HG02870 (cell line): ENCODE results near the gene SRSF9.

ENCODE experiments used
- ATAC-seq: cut with Tn5 transposase; IDR thresholded peaks from one replicate; pipeline ENCODE4 v1.9.1; 2021; ENCODE audit warnings: mild to moderate bottlenecking, moderate library complexity; ENCODE audit not compliant: unreplicated experiment

SRSF9 gene

DNA sequence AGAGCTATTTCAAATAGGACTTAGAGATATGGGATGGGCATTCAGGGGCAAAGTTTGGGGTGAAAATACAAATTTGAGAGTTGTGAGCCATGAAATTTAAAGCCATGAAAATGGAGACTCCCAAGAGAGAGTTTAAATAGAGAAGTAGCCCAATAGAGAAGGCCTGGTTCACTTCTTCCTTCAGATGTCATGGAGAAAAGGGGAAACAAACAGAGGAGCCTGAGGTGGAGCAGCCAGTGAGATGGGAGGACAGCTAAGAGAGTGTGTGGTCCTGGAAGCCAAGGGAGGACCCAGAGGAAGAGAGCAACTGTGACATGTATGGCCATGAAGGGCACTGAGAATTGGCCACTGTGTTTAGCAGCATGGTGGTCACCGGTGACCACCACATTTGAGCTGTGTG is 14.1 kb upstream of the SRSF9 start:
- ATAC-seq, result no peak

DNA sequence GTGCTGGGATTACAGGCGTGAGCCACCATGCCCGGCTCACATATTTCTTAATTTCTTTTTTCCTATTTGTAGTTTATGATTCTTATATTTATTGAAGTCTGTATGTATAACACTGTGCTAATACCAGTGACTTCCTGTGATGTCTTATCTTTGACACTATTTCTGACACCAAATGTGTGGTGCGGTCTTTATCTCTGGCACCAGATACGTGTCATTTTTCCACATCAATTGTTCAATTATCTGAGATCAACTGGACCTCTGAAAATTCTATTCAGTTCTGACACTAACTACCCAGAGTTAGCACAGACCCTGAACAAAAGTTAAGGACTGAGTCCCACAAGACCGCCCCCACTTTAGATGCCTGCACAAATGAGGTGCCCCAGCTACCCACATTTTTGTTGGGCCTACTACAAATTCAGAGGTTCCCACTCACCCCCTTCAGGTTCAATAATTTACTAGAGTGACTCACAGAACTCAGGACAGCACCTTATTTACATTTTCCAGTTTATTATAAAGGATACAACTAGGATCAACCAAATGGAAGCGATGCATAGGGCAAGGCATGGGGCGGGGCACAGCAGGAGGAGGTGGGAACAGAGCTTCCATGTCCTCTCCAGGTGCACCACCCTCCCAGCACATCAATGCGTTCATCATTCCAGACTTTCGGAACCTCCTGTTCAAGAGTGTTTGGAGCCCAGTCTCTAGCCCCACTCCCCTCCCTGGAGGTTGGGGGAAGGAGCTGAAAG is 11.6 kb upstream of the SRSF9 start:
- no peak for ATAC-seq

- ATAC-seq, result no peak
Measured at GRCh38 chr12:120480211-120480610, 10.7 kb upstream of the SRSF9 start.

- no peak for ATAC-seq
Measured at GRCh38 chr12:120479458-120479857, 9.9 kb upstream of the SRSF9 start.

GRCh38 chr12:120475643-120476042 is 6.1 kb upstream of the SRSF9 start:
- no peak for ATAC-seq

DNA sequence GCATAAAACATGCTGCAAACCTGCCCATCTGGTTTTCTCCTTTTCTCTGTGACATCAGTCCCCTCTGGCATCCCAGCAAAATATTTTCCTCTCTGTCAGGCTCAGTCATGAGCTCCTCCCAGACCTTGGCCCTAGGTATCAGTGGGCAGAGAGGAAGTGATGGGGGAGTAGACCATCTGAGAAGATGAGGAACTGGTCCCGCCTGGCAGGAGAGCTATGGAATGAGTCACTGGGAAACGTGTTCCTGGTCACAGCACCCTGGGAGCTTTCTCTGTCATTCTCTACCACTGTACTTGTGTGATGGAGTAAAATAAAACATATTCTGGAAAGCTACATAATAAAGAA is 5.0 kb upstream of the SRSF9 start:
- no peak for ATAC-seq

DNA sequence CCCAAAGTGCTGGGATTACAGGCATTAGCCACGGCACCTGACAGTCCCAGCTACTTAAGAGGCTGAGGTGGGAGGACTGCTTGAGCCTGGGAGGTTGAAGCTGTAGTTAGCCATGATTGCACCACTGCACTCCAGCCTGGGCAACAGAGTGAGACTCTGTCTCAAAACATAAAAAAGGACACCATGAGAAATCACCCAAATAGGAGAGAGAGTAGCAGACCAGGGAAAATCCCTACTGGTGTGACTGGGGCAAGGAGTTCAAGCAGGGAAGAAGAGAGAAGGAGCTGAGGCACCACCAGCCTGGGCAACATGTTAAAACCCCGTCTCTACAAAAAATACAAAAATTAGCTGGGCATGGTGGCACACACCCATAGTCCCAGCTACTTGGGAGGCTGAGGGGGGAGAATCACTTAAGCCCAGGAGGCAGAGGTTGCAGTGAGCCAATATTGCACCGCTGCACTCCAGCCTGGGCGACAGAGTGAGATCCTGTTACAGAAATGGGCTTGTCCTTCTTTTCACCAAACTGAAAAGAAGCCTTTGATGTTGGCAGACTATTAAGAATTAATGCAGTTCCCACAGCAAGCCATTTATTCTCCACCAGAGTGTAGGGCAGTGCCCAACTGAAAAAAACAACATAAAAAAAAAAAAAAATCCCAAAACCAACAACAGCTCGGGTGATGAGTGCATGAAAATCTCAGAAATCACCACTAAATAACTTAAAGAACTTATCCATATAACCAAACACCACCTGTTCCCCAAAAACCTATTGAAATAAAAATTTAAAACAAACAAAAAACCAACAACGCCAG is 4.5 kb upstream of the SRSF9 start:
- no peak for ATAC-seq

DNA sequence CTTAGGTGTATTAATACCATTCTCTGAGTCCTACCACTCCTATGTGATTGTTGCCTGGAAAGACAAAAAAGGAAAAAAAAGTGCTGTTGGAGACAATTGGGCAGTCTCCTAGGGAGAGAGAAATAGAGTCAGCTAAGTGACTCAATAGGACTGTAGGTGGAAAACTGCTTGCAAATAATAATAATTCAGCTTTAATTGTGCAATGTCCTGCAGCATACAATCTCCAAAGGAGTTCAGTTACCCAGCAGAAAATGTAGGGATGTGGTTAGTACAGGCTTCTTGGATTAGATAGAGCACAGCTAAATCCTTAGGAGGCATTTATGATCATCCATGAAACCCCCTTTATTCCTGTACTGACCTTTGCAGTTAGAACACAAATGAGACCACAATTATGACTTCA is 3.0 kb upstream of the SRSF9 start:
- ATAC-seq, result no peak

- ATAC-seq, result peak; percentile 24
Measured at GRCh38 chr12:120470150-120470784, 719 bp upstream of the SRSF9 start.

GRCh38 chr12:120468821-120469449 is 613 bp downstream of the SRSF9 start:
- peak; percentile 15 for ATAC-seq

- no peak for ATAC-seq
Measured at GRCh38 chr12:120468325-120468820, 1.2 kb downstream of the SRSF9 start.

GRCh38 chr12:120467439-120467838 is 2.1 kb downstream of the SRSF9 start:
- ATAC-seq, result no peak

DNA sequence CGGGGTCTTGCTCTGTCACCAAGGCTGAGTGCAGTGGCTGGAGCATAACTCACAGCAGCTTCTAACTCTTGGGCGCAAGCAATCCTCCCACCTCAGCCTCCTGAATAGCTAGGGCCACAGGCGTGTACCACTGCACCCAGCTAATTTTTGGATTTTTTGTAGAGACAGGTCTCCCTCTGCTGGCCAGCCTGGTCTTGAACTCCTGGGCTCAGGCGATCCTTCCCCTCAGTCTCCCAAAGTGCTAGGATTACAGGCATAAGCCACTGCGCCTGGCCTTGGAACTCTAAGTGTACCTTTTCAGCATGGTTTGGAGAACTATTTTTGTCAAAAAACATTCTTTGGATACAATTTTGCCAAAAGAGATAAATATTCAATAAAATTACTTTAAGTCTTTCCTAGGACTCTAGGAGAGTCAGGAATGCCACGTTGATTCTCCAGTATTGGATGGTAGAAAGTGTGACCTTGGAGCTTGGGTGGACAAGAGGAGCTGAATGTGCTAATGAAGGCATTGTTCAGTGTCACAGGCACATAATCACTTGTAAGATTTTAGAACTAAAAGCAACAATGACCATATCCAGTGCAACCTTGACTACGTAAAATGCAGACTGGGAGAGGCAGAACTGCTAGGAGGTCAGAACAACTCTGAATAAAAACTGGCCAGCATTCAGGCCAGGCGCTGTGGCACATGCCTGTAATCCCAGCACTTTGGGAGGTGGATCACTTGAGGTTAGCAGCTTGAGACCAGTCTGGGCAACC is 2.8 kb downstream of the SRSF9 start:
- ATAC-seq, result no peak

DNA sequence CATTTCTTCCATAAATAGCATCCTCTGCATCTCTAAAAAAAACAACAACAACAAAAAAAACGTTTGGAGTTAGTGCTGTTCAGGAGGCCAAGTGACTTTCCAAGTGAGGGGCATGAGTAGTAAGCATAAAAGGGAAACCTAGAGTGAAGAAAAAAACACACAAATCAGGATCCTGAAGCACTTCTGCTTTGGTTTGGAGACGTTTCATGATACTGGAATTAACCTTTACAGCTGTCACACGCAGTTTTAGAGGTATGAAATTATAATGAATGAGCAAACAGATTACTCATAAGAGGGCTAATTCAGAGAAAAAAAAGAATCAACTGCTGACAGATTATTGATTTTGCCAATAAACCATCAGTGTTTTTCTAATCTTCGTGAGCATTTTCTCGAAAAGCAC is 3.8 kb downstream of the SRSF9 start:
- no peak for ATAC-seq

- no peak for ATAC-seq
Measured at GRCh38 chr12:120463712-120464111, 5.8 kb downstream of the SRSF9 start.

DNA sequence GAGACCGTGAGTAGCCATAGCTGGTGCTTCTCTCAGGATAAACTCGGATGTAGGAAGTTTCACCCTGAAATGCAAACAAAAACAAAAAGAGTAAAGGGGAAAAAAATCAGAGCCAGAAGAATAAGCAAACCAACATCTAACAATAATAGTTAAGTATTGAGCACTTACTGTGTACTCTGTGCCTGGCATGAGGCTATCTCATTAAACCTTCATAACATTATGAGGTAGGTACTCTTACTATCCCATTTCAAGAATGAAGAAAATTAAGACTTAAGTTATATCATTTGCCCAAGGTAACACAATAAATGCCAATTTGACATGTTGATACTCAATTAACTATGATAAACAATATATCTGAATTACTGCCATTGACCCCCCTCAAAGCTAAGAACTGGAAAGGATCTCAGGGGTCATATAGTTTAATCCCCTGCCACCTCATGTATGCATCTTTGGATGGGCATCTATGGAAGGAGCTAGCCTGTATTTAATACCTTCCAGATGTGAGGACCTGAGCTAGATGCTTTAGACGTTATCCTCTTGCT is 7.4 kb downstream of the SRSF9 start:
- no peak for ATAC-seq

- no peak for ATAC-seq
Measured at GRCh38 chr12:120460157-120460556, 9.4 kb downstream of the SRSF9 start.

GRCh38 chr12:120457133-120457532 is 12.4 kb downstream of the SRSF9 start:
- no peak for ATAC-seq

- no peak for ATAC-seq
Measured at GRCh38 chr12:120455302-120455701, 14.2 kb downstream of the SRSF9 start.

DNA sequence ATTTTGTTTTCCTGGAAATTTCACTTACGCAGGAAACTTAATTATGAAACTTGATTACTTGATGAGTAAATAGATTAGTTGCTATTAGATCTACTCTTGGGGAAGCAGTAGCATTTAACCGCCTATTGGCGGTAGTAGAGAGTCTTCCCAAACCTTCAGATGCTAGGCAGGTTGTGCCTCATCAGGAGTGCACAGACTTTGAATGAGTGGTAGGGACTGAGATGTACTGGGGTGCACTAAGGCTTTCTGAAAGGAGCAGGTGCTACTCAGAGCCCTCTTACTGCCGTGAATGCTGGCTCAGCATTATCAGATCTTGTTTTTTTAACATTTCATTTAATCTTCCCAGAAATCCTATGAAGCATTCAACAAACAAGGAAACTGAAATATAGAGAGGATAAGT is 15.6 kb downstream of the SRSF9 start:
- no peak for ATAC-seq
